GM12801 (cell line): ENCODE measurements around the gene OOEP.

Experiments
- CTCF ChIP-seq: IDR thresholded peaks from one replicate; pipeline ENCODE4 v1.5.1; 2011; ENCODE audit warnings: control low read depth; ENCODE audit not compliant: insufficient read length; ENCODE audit errors: extremely low read depth

Gene OOEP

GRCh38 chr6:73393278-73393677, 23.6 kb upstream of the OOEP start:
- no peak for TF ChIP-seq CTCF

- TF ChIP-seq CTCF: no peak
Measured at GRCh38 chr6:73391675-73392074, 22.0 kb upstream of the OOEP start.

GRCh38 chr6:73389854-73390253, 20.2 kb upstream of the OOEP start:
- TF ChIP-seq CTCF: no peak

GRCh38 chr6:73388800-73389512, 19.3 kb upstream of the OOEP start:
- no peak for TF ChIP-seq CTCF

- TF ChIP-seq CTCF: no peak
Measured at GRCh38 chr6:73388433-73388799, 18.7 kb upstream of the OOEP start.

- TF ChIP-seq CTCF: no peak
Measured at GRCh38 chr6:73382462-73383113, 12.9 kb upstream of the OOEP start.

GRCh38 chr6:73377225-73377624, 7.5 kb upstream of the OOEP start:
- TF ChIP-seq CTCF: no peak
